NCI-H2081 treated with DMSO at 0.1 percent for 48 hours (cell line): Measurements from ENCODE around the gene DLL1.

ENCODE experiments used
- DNase-seq: peaks from one replicate; lab custom pipeline; 2025; lab: John Stamatoyannopoulos, UW

DLL1 gene

DNA sequence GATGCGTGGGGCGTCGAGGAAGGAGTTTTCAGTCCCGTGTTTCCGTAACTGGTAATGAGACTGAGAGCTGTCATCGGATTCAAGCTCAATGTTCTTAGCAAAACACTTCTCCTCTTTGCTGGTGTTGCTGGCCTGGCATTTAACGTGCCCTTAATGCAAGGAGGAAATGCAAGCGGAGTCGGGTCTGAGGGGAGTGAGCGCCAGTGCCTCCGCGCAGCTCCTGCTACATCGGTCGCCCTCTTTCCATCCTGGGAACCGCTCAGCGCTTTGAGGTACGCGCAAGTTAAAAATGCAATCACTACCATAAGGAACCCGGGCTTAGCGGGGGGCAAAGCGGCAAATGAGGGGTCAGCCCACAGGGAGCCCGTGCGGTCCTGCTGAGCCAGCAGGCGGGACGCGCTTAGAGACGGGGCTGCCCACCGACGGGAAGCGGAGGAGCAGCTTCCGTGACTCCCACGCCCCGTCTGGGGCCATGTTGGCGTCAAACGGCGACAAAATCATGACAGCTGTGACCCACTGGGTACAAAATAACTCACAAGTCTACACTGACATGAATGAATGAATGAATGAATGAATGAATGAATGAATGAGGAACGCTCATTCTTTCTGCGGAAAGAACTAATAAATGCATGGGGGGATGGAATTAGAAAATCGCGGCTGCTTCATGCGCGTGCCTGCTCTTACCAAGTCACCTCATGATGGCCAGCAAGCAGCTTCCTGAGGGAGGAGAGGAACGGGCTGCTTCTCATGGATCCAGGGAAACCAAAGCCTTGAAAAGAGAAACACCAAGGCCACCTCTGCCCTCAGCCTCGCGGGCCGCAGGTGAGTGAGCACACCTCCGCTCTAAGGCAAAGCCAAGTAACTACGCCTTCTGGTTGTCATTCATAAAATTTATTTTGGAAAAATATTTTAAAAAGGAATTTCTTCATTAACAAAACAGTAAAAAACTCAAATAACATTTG lies 9.3 kb downstream of the DLL1 start:
- no peak for DNase-seq

DNA sequence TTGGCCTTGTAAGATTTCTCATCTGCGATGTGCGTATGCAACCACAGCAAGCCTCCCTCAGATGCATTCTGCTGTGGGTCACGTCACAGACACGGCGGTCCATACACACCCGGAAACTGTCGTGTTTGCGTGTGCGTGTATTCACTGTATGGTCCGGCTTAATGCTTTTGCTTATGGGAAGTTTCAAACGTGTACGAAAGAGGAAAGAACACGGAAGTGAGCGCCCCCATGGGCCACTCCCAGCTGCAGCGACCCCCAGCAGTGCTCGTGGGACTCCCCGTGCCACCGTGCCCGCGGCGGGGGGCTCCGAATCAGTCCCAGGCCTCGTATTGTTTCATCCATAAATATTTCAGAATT lies 10.2 kb downstream of the DLL1 start:
- DNase-seq: no peak

DNA sequence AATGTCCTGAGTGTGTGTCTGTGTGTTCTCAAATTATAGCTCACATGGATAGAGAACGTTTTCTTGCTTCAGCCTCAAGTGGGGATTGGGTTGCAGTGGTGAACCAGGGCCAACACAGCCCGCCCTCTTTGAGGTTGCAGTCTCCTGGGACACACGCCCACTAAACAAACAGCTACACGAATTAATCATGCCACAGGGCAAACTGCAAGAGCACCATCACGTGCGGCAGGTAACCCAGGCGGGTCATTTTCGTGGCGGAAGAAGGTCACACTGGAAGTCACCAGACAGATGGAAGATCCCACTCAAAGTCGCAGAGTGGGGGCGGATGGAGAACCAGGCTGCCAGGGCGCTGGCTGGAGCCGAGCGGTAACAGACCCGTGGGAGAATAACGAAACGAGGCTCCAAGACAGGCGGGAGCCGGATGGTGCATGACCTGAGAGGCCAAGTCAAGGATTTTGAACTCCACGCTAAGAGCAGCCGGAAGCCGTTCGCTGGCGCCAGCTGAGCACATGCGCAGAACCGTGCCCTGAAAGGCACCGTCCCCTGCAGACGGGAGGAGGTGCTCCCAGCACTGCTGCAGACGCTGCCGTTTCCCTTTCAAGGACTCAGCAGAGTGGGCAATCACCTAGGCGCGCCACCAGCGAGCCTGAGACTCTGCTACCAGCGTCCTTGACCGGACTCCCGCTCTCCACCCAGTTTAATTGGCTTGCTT lies 10.7 kb downstream of the DLL1 start:
- DNase-seq: peak; percentile 36

DNA sequence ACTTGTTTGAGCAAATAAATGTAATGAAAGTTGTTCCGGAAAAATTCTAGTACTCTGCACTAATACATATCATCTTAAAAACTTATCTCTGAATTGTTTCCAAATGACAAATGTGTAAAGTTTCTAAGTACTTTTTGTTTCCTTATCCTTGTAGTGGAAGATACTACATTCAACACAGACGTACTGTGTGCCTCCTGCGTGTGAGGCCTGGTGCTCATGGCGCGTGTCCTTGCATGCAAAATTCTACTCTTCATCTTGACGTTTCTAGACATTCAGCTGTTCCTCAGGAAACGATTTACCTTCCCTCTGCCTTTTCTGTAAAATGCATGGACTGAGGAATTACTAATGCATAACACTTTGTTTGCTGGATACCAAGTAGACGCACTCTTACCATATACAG lies 11.5 kb downstream of the DLL1 start:
- no peak for DNase-seq

DNA sequence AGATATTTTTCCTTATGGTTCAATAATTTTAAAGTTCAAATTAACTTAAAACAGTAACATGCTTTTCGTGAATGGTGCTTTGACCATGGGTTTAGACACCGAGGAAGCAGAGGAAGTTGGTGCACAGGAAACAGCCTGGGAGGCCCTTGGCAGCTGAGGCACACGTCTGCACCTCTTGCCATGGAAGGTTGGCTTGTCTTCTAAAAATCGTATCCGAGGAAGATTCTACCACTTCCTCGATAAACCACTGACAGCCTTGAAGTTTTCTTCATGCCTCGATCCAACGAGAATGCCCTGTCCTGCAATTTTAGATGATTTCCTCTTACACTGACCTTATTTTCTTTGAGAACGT lies 12.2 kb downstream of the DLL1 start:
- no peak for DNase-seq

DNA sequence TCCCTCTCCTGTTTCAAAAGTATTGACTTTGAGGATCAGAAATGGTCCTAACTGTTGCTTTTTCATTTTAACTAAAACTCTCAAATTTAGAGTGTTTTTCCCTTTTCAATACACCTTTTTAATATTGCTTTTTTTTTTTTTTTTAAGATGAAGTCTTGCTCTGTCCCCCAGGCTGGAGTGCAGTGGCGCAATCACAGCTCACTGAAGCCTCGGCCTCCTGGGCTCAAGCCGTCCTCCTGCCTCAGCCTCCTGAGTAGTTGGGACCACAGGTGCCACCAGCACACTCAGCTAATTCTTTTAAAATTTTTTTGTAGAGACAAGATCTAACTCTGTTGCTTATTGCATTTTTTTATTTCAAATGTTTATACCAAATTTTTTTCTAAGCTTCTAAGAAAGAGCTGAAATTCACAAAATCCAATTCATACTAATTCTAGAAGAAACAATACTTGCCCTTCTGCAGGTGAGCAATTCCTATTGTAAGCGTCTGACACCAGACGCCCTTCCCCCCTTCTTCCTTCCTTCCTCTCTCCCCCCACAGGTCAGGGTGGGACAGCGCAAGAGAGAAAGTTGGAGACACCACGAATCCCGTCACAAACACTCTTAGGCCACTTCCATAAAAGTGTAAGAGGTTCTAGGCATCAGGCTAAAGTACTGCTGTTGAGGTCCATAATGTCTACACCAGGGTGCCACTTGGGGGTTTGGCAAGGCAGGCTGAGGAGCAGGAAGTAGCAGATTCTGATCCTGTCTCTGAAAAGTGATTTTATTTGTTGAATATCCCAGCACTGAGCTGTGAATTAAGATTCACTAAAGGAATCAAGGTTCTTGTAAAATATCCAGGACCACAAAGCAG lies 12.8 kb downstream of the DLL1 start:
- DNase-seq: no peak

DNA sequence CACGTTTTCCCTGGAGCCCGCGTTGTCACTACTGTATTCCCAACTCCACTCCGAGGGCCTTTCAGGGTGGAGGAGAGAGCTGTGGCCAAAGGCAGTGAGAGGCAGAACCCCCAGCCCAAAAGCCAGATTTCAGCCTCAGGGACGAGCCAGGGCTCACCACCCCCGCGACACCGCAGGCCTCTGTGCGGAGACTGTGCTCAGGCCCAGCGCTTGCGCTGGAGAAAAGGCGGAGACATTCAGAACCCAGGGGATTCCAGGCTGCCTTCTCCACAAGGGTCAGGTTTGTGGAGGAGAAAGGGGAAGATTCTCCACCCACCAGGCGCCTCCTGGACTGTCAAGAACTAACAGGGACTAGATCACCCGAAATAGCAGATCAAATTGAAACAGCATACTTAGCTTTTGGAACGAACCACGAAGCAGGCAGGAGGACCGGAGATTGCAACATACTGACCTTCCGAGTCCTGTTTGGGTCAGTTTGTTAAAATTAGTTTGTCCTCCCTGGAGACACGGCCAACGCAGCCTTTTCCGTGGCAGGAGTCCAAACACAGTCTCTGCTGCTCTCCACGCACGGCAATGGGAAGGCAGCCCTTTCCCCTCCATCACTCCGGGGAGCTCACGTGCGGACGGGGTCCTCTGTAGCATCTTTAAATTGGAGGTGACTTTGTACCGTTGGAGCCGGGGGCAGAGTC lies 14.4 kb downstream of the DLL1 start:
- DNase-seq: no peak

DNA sequence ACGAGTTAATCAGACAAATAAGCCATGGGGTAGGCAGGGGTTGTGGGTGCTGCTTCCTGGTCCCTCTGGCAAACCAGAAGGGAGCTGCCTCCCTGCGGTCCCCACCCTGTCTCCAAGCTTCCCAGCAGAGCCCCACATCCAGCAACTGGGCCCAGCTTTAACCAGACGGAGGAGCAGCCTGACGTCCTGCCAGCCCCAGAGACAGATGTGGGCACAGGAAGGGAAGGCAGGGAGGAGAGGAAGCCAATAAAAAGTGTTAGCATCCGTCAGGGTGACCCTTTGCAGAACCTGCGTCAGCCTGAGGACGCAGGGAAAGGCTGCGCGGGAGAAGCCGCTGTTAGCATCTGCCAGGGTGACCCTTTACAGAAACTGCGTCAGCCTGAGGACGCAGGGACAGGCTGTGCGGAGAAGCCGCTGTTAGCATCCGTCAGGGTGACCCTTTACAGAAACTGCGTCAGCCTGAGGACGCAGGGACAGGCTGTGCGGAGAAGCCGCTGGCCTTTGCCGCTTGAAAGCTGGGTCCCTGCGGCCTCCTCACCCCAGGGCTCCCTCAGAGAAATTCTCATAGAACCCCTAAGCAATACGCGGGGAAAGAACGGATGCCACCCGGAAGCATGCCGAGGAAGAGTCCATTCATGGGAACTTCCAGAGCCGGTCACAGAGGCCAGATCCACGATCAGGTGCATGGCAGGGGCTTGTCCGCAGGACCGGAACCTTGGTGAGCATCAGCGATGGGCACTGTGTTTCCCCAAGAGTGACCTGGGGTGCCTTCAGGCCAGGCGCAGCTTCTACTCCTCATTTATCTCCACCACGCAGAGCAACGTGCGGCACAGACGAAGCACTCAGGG lies 15.9 kb downstream of the DLL1 start:
- DNase-seq: no peak

DNA sequence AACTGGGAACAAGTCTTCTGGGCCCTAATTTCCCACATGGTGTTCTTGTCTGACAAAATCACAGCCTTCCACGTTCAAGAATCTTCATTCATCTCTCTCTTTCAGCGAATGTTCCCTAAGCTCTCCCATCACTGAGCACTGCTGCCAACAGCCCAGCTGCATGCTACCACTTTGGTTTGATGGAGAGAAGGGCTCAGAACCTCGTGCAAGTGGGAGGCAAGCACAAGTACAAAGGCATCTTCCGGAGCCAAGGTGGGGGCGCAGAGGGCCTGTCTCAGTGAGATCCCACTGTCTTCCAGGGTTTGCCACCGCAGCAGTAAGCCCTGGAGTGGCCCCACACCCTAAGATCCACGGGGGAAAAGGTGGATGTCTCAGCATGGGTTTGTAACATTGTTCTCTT lies 17.2 kb downstream of the DLL1 start:
- DNase-seq: no peak

DNA sequence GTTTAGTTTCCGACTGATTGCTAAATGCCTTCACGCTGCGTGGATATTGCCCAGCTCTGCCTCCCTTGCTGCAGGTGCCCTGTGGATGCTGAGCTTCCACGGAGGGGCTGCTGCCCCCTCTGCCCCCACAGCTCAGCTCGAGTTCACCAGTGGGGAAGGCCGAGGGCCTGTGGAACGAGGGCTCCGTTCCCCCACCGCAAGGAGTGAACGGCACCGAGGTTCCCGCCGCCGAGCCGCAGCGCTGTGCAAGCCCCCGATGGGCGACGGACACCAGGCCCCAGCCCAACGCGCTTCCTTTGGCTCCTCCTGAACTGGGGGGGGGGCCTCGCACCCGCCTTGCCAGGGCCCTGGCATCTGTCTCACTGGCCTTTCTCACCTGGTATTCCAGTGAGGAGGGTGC lies 17.7 kb downstream of the DLL1 start:
- DNase-seq: no peak

DNA sequence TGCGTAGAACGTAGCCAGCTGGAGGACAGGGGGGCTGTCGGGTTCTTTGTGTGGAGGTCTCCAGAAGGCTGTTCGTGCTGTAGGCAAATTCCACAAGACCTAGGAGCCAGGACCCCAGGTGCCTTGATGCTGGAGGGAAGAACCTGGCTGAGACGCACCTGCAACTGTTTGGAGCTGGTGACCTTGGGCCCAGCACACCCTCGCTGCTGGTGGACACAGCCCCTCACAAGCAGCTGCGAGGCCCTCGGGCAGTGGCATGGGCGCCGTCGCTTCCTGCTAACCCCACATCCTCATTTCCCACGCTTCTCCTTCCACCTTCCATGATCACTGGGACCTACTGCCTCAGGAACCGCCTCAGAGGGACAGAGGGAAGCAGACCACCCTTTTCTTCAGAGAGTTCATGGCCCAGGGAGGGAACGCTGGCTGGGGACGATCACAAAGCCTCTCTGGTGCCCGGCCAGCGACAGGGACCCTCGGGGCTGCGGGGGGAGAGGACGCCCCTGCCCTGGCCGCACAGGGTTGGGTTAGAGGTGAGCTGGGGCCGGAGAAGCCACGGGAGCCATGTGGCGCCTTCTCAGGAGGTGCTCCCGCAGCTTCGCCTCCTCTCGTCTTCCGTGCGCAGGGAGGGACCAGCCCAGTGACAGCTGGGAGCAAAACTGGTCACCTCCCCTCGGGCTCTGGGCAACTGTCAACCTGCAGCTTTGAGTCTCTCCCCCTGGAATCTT lies 18.4 kb downstream of the DLL1 start:
- DNase-seq: no peak

DNA sequence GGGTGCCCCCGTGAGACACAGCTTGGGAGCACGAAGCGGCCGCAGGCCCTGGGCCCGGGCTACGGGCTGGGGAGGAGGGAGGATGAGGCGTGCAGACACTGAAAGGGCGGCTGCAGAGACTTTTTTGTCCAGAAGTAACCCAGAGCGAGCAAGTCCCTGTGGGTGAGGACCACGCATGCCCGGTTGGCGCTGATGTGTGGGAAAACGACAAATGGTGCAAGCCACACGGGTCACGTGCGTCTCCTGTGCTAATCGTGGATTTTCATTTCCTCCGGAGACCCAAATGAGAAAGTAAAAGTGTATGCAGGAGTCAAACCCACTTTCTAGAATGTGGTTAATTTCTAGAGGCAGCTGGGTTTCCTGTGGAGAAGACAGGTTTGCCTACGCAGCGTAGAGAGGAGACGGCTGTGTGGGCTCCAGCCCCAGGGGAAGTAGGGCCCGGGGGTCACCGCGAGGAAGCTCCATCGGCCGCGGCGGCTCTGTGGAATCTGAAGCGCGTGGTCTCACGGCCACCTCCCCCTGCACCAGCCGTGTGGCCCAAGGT lies 19.0 kb downstream of the DLL1 start:
- no peak for DNase-seq

DNA sequence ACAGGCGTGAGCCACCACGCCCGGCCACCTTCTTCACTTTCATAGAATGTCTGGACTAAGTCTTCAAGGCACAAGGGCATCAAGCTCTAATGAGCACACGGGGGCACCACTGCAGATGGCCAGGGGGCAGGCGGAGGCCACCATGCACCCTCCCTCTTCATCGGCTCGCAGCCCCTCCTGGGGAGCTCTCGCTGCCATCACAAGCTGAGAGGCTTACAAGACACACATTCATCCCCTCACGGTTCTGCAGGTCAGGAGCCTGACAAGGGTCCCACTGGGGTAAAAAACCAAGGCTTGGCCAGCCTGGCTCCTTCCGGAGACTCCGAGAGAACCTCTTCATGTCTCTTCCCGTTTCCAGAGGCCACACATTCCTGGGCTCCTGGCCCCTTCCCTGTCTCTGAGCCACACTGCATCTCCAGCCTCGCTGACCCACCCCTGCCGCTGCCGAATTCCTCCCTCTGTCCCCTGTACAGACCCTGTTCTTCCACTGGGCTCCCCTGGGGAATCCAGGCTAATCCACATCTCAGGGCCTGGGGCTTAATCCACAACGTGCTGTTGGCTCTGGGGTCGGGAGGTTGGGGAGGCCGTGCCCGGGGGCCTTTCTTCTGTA lies 19.8 kb downstream of the DLL1 start:
- DNase-seq: no peak

DNA sequence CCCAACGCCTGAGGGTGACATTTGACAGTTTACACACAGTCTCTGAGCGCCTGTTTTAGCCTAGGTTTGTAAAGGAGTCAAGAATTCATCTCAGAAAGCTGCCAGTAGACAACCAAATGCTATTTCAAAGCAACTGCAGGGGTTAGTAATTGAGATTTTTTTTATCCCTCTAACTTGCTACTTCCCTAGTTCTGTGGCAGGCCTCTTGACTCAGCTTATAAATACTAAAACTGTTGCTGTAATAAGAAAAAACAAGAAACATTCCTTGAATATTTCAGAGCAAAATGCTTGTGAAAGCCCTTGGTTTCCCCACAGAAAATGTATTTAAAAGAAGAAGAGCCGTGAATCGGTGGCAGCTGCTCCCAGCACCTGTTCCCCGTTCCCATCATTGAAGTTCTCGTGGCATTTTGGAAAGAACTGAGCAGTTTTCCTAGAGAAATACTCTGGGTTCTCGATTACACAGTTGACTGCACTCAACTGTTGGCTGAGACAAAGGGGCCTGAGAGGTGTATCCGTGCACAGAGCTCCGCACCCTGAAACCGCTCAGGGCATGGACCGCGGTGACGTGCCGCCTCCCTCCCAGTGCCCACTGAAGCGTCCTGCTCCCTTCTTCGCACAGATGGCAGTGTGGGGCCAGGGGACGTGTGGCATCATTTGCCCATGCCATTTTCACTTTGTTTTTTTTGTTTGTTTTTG lies 20.9 kb downstream of the DLL1 start:
- DNase-seq: no peak

DNA sequence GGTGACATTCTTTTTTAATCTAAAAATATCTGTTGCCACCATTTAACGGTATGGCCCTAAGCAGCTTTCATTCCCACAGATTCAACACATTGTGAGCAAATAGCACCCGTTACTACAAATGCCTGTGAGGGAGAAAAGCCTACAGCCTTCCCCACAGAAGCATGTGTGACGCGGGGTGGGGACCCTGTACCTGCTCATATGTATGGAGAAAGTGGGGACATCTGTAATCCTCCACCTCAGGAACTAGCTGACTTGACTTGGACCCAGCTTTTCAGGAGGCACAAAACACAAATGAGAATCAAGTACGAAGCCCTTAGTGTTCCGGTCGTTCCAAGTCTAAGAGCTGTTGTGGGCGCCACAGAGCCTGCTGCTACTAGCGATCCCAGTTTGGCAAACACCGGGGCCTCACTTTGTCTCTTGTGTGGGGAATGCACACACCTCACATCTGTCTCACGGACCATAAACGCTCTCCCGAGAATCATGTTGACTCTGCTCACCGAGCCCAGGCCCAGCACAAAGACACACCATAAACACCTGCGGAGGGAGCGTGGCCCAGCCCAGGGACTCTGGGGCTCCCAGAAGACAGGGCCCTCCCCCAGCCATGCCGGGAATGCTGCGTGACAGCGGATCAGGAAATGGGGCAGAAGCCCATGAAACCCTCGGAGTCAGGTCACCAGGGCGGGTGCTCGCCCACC lies 21.6 kb downstream of the DLL1 start:
- DNase-seq: peak; percentile 37

DNA sequence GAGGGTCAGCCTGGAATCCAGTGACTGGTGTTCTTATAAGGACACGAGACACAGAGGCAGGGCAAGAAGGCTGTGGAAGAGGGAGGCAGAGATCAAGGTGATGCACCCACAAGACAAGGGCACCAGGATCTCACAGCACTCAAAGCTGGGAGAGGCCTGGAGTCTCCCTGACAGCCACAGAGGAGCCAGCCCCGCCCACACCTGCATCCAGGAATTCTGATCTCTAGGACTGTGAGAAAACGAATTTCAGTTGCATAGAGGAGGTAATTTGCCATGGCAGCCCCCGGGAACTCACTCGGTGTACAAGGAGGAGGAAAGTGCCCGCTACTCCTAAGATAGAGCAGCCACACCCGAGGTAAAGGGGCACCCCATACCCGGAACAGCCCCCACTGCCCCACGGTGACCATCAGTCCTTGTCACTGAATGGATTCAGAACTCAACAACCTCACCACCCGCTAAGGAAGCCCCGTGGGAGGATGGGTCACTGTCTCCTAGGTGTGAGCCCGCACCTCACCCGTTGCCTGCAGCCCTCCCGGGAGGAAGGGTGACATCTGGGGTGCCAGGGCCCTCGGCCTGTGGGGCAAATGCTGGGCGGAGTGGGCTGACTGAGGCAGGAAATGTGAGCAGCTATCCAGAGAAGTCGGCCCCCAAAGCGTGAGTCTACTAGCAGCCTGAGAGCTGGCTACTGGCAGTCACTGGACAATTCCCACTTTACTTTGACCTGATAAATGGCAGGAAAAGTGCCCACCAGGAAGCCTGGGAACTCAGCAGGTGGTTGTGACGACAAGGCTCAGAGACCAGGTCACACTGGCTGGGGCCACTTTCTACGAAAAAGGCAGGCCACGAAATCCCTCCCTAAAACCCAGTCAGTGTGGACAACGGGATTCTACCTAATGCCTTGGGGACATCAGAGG lies 22.4 kb downstream of the DLL1 start:
- DNase-seq: no peak

DNA sequence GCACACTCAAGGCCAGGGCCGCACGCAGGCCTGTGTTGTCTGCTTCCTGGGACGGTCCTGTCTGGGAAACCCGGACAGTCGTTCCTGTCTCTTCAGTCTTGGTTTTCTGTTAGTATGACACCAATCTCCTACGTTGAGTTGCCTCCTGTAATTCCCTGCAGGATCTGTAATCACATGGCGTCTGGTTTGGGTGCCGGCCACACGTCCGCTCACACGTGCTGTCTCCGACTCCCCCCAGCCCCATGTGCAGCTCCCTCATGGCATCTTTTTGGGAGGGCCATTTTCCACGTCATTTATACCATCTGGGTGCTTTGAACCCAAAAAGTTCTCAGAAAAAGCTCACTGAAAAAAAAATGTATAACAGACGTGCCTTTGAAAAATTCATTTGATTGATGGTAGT lies 23.2 kb downstream of the DLL1 start:
- DNase-seq: no peak
